Prostate gland (tissue), 2 donors: ENCODE measurements around the gene UGT1A3. TPM values are rescaled to one million over a fixed set of nuclear protein-coding genes. Genes with fewer than 3 reads are reported as not detected.

Experiments used
- DNase-seq: peaks from one replicate; pipeline ENCODE4 v3.0.0-alpha.2; 2019; ENCODE audit warnings: low spot score
- H3K27ac ChIP-seq, 2 donors: fragments of 200-600 bp; sonication (generic); 2 replicates each; pipeline ENCODE4 v1.5.1; 2017 to 2019
- H3K27me3 ChIP-seq: fragments of 200-600 bp; sonication (generic); replicated peaks from 2 replicates; pipeline ENCODE4 v1.5.1; 2019; ENCODE audit not compliant: insufficient read depth
- H3K36me3 ChIP-seq, 2 donors: fragments of 200-600 bp; sonication (generic); 1 replicate in 1 of 2; 2 replicates in 1 of 2; pipeline versions ENCODE4 v1.5.1 to v1.8.1; 2017 to 2019
- H3K4me1 ChIP-seq: fragments of 200-600 bp; sonication (generic); replicated peaks from 2 replicates; pipeline ENCODE4 v1.5.1; 2019
- H3K4me3 ChIP-seq, 2 donors: fragments of 200-600 bp; sonication (generic); 2 replicates each; pipeline ENCODE4 v1.5.1; 2017 to 2019
- H3K9me3 ChIP-seq: fragments of 200-600 bp; sonication (generic); 2 replicates; pipeline ENCODE4 v1.5.1; 2017
- CTCF ChIP-seq, 4 experiments: fragments of 200-600 bp in 2 of 4; fragments of 450-650 bp in 2 of 4; sonication (generic) in 2 of 4; IDR thresholded peaks; 1 replicate in 3 of 4; 2 replicates in 1 of 4; pipeline ENCODE4 v1.5.1; 2016 to 2019; ENCODE audit warnings: antibody characterized with exemption in 4 of 4, mild to moderate bottlenecking in 2 of 4, moderate library complexity in 2 of 4
- POLR2A ChIP-seq: fragments of 450-650 bp; IDR thresholded peaks from one replicate; pipeline ENCODE4 v1.6.1; 2016; ENCODE audit warnings: antibody characterized with exemption, mild to moderate bottlenecking
- POLR2AphosphoS5 ChIP-seq: sonication (generic); formaldehyde crosslinking; IDR thresholded peaks from one replicate; pipeline ENCODE4 v1.6.1; 2017; ENCODE audit warnings: antibody characterized with exemption
- WGBS: methylation state at CpG from one replicate; pipeline ENCODE4 v1.1.5; 2018; 5-methylcytosine and 5-hydroxymethylcytosine counted together
- intact Hi-C: fragments of 100-400 bp; cut with DNase I; formaldehyde crosslinking; loops from one replicate; pipeline ENCODE4 v1.14.2; 2022
- total RNA-seq, 2 donors: library from RNA; depleted of rRNA; stranded (reverse); fragments of >200 nt; gene quantifications; one replicate each; pipeline ENCODE4 v1.1.0, GENCODE V29; 2016

Gene UGT1A3
- total RNA-seq, 2 donors from 2014 or later = 0.64 TPM; not detected in 1

DNA sequence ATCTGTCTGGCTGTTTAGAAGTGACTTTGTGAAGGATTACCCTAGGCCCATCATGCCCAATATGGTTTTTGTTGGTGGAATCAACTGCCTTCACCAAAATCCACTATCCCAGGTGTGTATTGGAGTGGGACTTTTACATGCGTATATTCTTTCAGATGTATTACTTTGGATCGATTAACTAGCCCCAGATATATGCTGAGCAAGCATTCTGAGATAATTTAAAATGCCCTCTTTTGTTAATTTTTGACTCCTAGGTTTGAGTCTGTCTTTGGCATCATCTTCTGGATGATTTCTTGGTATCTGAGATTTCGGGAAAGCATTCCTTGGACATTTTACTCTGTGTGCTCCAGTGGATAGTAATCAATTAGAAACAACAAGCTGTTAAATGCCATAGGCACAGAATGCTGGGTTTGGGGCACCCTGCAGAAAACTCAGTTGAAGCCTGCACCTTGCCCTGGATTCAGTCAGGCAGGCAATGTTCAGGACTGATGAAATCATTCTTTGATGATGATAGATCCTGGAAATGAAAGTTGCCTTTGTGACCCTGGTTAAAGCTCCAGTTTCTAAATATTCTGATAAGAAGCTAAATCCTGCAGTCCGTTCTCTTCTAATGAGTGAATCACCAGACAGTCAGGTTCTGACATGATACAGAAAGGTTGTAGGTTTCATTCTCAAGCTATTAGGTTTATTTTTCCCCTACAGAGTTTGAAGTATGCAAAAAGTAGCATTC is 32.4 kb downstream of the UGT1A3 start:
- intact Hi-C loops = no loop called here
- DNase-seq = no peak
- H3K36me3 ChIP-seq = no peaks in the 10 kb centered on the region
- H3K4me1 ChIP-seq = no peaks in the 10 kb centered on the region
- H3K9me3 ChIP-seq = no peaks in the 10 kb centered on the region
- 89% methylated on average over 4 of the region's 4 CpGs for WGBS
- no peak overlapping the region for H3K27ac ChIP-seq
- H3K27me3 ChIP-seq = no peaks in the 10 kb centered on the region
- TF ChIP-seq POLR2AphosphoS5 = no peak
- TF ChIP-seq POLR2A = no peak
- no peak for TF ChIP-seq CTCF (IDR thresholded peaks at IDR 0.05)
- H3K4me3 ChIP-seq = no peak overlapping the region

DNA sequence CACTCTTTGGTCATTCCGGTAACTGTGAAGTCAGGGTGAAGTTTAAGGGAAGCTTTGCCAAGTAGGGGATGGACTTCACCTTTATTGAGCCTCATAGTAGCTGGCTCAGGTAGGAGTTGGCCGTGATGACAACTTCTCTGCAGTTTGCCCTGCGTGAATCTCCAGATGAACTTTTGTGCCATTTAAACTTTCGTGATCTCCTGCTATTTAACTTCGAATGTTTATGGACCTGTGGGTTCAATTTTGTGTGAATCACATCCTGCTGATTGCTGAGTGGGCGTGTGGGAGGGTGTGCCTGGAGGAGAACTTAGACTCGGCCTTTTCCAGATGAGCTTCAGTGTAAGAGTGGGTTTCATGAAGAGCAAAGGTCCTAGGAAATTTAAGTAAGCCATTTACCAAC is 35.4 kb downstream of the UGT1A3 start:
- Histone ChIP-seq H3K27ac (no peak overlapping the region), H3K4me1 (no peaks in the 10 kb centered on the region), H3K27me3 (no peaks in the 10 kb centered on the region), H3K9me3 (no peaks in the 10 kb centered on the region), H3K4me3 (no peak overlapping the region), H3K36me3 (no peaks in the 10 kb centered on the region)
- no peak for TF ChIP-seq POLR2AphosphoS5
- TF ChIP-seq CTCF (IDR thresholded peaks at IDR 0.05) = no peak
- TF ChIP-seq POLR2A = no peak
- WGBS = 61% methylated on average over 7 of the region's 7 CpGs
- no peak for DNase-seq
- intact Hi-C loops = no loop called here

DNA sequence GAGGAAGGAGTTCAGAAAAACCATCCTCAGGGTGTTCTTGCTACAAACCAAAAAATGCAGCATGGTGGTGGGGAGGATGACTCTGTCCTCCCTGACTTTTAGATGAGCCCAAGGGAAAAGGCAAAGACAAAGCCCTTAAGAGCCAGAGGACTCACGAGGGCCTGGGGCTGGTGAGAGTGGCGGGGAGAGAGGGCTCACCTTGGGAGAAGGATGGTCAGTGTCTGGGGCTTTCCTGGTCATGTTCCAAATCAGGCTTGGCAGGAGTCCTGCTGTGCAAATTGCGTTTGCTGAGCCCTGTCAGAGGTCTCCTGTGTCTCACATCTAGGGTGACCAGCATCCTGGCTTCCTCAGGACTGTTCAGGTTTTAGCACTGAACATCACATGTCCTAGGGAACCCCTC is 35.9 kb downstream of the UGT1A3 start:
- 42% methylated on average over 3 of the region's 3 CpGs for WGBS
- H3K27ac ChIP-seq = no peak overlapping the region
- intact Hi-C loops = no loop called here
- DNase-seq = no peak
- H3K9me3 ChIP-seq = no peaks in the 10 kb centered on the region
- H3K27me3 ChIP-seq = no peaks in the 10 kb centered on the region
- no peaks in the 10 kb centered on the region for H3K4me1 ChIP-seq
- H3K36me3 ChIP-seq = no peaks in the 10 kb centered on the region
- H3K4me3 ChIP-seq = no peak overlapping the region
- TF ChIP-seq POLR2AphosphoS5 (no peak), POLR2A (no peak), CTCF (IDR thresholded peaks at IDR 0.05) (no peak)

DNA sequence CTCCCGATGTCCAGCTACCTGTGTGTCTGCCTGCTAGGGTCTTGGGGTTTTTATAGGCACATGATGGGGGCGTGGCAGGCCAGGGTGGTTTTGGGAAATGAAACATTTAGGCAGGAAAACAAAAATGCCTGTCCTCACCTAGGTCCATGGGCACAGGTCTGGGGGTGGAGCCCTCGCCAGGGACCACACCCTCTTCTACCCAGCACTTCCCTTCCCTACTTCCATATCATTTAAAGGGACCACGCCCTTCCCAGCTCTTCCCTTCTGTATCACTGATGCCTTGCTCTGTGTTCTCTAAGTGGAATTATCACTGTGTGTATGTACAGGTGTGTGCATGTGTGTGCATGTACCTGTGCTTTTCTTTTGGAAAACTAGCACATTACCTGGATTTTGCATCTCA is 37.6 kb downstream of the UGT1A3 start:
- H3K36me3 ChIP-seq = no peaks in the 10 kb centered on the region
- H3K27me3 ChIP-seq = no peaks in the 10 kb centered on the region
- no peaks in the 10 kb centered on the region for H3K9me3 ChIP-seq
- WGBS = 83% methylated on average over 4 of the region's 4 CpGs
- no peak for TF ChIP-seq CTCF (IDR thresholded peaks at IDR 0.05)
- TF ChIP-seq POLR2AphosphoS5 = no peak
- no peak for TF ChIP-seq POLR2A
- H3K27ac ChIP-seq = no peak overlapping the region
- H3K4me1 ChIP-seq = no peaks in the 10 kb centered on the region
- DNase-seq = no peak
- H3K4me3 ChIP-seq = no peak overlapping the region
- intact Hi-C loops = no loop called here

DNA sequence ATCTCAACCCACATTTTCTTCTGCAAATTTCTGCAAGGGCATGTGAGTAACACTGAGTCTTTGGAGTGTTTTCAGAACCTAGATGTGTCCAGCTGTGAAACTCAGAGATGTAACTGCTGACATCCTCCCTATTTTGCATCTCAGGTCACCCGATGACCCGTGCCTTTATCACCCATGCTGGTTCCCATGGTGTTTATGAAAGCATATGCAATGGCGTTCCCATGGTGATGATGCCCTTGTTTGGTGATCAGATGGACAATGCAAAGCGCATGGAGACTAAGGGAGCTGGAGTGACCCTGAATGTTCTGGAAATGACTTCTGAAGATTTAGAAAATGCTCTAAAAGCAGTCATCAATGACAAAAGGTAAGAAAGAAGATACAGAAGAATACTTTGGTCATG is 39.2 kb downstream of the UGT1A3 start:
- H3K27me3 ChIP-seq = no peaks in the 10 kb centered on the region
- no peaks in the 10 kb centered on the region for H3K4me1 ChIP-seq
- H3K27ac ChIP-seq = no peak overlapping the region
- no peaks in the 10 kb centered on the region for H3K36me3 ChIP-seq
- no peak for TF ChIP-seq POLR2AphosphoS5
- TF ChIP-seq CTCF (IDR thresholded peaks at IDR 0.05) = no peak
- no peak for TF ChIP-seq POLR2A
- 82% methylated on average over 4 of the region's 4 CpGs for whole genome bisulfite sequencing
- intact Hi-C loops = no loop called here
- DNase-seq = no peak
- H3K4me3 ChIP-seq = no peak overlapping the region
- no peaks in the 10 kb centered on the region for H3K9me3 ChIP-seq
